Vagina (tissue), 2 donors: ENCODE measurements around the gene TEC.

Experiments used
- CTCF ChIP-seq, 3 experiments: fragments of 450-650 bp in 2 of 3; fragments of 200-600 bp in 1 of 3; sonication (generic) in 1 of 3; IDR thresholded peaks; one replicate each; pipeline ENCODE4 v1.5.1; 2017 to 2019; ENCODE audit warnings: antibody characterized with exemption in 3 of 3, mild to moderate bottlenecking in 2 of 3, moderate library complexity in 2 of 3
- POLR2A ChIP-seq, 2 donors: fragments of 450-650 bp; IDR thresholded peaks; one replicate each; pipeline ENCODE4 v1.6.1; 2017; ENCODE audit warnings: antibody characterized with exemption in 2 of 2, mild to moderate bottlenecking in 2 of 2, moderate library complexity in 2 of 2

DNA sequence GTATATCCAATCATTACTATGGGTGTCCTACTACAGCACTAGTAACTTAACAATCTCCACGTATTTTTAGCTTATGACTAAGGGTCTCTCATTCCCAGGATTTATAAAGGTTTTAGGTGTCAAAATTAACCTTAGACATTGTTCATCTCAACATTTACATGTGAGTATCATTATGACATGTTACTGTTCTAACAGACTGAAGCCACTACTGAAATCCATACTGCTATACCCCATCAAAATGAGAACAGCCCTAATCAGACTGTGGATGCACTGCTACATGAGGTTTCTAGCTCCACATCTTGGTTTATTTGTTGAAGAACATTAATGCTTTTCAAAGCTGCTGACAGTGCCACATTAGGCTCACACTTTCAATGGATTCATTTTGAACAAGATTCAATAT is 100.0 kb downstream of the TEC start:
- TF ChIP-seq CTCF (IDR thresholded peaks at IDR 0.05) (no peak), POLR2A (IDR thresholded peaks at IDR 0.05) (no peak)
